CMK (cell line): Measurements from ENCODE around the gene TTC33.
"Not testable (repeated sequence)": the region's sequence is repeated elsewhere in the genome, so short reads cannot be mapped to it uniquely, and the experiment has no call there.

Experiments
- DNase-seq: peaks from one replicate; pipeline ENCODE4 v3.0.0-alpha.2; 2010; ENCODE audit warnings: low read depth

Gene TTC33

GRCh38 chr5:40717281-40717680 lies 38.5 kb downstream of the TTC33 start:
- no peak for DNase-seq

- DNase-seq, result no peak
These were observed 39.2 kb downstream of the TTC33 start for GRCh38 chr5:40716590-40716989.

GRCh38 chr5:40716000-40716399 lies 39.8 kb downstream of the TTC33 start:
- DNase-seq, result no peak

GRCh38 chr5:40714001-40714400 lies 41.8 kb downstream of the TTC33 start:
- DNase-seq, result no peak

GRCh38 chr5:40710575-40710974 lies 45.2 kb downstream of the TTC33 start:
- not testable (repeated sequence) for DNase-seq

GRCh38 chr5:40705484-40705883 lies 50.3 kb downstream of the TTC33 start:
- not testable (repeated sequence) for DNase-seq

GRCh38 chr5:40702027-40702426 lies 53.7 kb downstream of the TTC33 start:
- DNase-seq, result not testable (repeated sequence)

GRCh38 chr5:40700116-40700782 lies 55.5 kb downstream of the TTC33 start:
- no peak for DNase-seq

GRCh38 chr5:40694433-40694832 lies 61.3 kb downstream of the TTC33 start:
- no peak for DNase-seq

- no peak for DNase-seq
These were observed 63.9 kb downstream of the TTC33 start for GRCh38 chr5:40691894-40692293.

- no peak for DNase-seq
These were observed 65.5 kb downstream of the TTC33 start for GRCh38 chr5:40690267-40690666.

- no peak for DNase-seq
These were observed 66.3 kb downstream of the TTC33 start for GRCh38 chr5:40689438-40689837.

GRCh38 chr5:40688996-40689395 lies 66.8 kb downstream of the TTC33 start:
- no peak for DNase-seq

GRCh38 chr5:40688127-40688761 lies 67.5 kb downstream of the TTC33 start:
- peak; percentile 68 for DNase-seq

GRCh38 chr5:40687321-40687720 lies 68.4 kb downstream of the TTC33 start:
- DNase-seq, result no peak

GRCh38 chr5:40685976-40686486 lies 69.7 kb downstream of the TTC33 start:
- no peak for DNase-seq

GRCh38 chr5:40685193-40685592 lies 70.6 kb downstream of the TTC33 start:
- no peak for DNase-seq

GRCh38 chr5:40683305-40683704 lies 72.5 kb downstream of the TTC33 start:
- no peak for DNase-seq

- DNase-seq, result no peak
These were observed 73.4 kb downstream of the TTC33 start for GRCh38 chr5:40682154-40683017.

GRCh38 chr5:40681363-40682153 lies 74.2 kb downstream of the TTC33 start:
- DNase-seq, result no peak

GRCh38 chr5:40680741-40681362 lies 74.9 kb downstream of the TTC33 start:
- no peak for DNase-seq
